NCI-H82 treated with DMSO at 0.1 percent for 48 hours (cell line): ENCODE data around the gene IL3.

Source experiments
- DNase-seq: peaks from one replicate; lab custom pipeline; 2025; ENCODE audit not compliant: unreplicated experiment; lab: John Stamatoyannopoulos, UW

IL3 gene

DNA sequence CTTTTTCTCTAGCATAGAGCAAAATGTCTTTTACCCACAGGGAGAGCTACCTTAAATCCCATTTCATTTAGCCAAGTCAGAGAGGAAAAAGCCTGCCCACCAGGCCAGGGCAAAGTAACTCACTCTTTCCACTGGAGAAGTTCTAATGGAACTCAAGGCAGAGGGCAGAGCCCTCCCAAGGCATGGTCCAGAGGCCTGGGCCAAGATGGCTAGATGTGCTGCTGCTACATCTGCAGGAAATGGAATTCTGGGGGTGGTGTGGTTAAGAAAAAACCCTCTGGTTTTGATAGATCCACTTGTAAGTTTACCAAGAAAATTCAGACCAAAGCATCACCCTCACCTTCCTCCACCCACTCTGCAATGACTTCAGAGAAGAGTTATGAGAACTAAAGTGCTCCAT, 50.5 kb downstream of the IL3 start:
- no peak for DNase-seq

- no peak for DNase-seq
Measured at GRCh38 chr5:132112111-132112510, 51.7 kb downstream of the IL3 start.
